Subcutaneous adipose tissue (tissue), 4 donors: Measurements from ENCODE around the gene OR1L4. TPM values are rescaled to one million over a fixed set of nuclear protein-coding genes. Genes with fewer than 3 reads are reported as not detected.

Experiments used
- CTCF ChIP-seq: fragments of 450-650 bp; IDR thresholded peaks from one replicate; pipeline ENCODE4 v1.5.1; 2016; ENCODE audit warnings: low read depth, mild to moderate bottlenecking, control low read depth, antibody characterized with exemption, moderate library complexity
- total RNA-seq, 4 donors: library from RNA; depleted of rRNA; stranded (reverse); fragments of >200 nt; gene quantifications; one replicate each; pipeline ENCODE4 v1.1.0, GENCODE V29; 2016

Gene OR1L4
- not detected for total RNA-seq

GRCh38 chr9:122723690-122724089 lies at the start of gene OR1L4:
Gene OR1L4, plus strand, starts transcription at chr9:122723990. Its CDS starts 0 bp downstream, at chr9:122723990.
- TF ChIP-seq CTCF, result no peak

- TF ChIP-seq CTCF, result no peak
Observed at GRCh38 chr9:122684851-122685250, 38.9 kb upstream of the OR1L4 start.

- no peak for TF ChIP-seq CTCF
Observed at GRCh38 chr9:122695696-122696095, 28.1 kb upstream of the OR1L4 start.

GRCh38 chr9:122718038-122718437 lies 5.8 kb upstream of the OR1L4 start:
- no peak for TF ChIP-seq CTCF

GRCh38 chr9:122719218-122719617 lies 4.6 kb upstream of the OR1L4 start:
- no peak for TF ChIP-seq CTCF

GRCh38 chr9:122742003-122742402 lies 18.2 kb downstream of the OR1L4 start, which contains the start of gene OR1L6:
Gene OR1L6, plus strand, starts transcription at chr9:122742303. Its CDS starts 7,545 bp downstream, at chr9:122749848.
- no peak for TF ChIP-seq CTCF

GRCh38 chr9:122754825-122755224 lies 31.0 kb downstream of the OR1L4 start:
- TF ChIP-seq CTCF, result no peak
